Astrocyte of the cerebellum (primary cell): ENCODE results near the gene ECM1.

Source experiments
- DNase-seq: peaks from one replicate; pipeline ENCODE4 v3.0.0-alpha.2; 2011; ENCODE audit warnings: low read depth
- H3K4me3 ChIP-seq: 2 replicates; pipeline ENCODE4 v1.5.1; 2011; ENCODE audit warnings: mild to moderate bottlenecking, low read depth, low read length, moderate library complexity
- in situ Hi-C: cut with HindIII; loops from 2 replicates; pipeline ENCODE4 v1.10.0; 2017; ENCODE audit warnings: low sequenced_read_pairs
- TF ChIP-seq, protein P1 (sequence below): IDR thresholded peaks from 2 replicates; pipeline ENCODE4 v1.5.1; 2012; ENCODE audit warnings: low read length, low read depth, moderate library complexity, mild to moderate bottlenecking; ENCODE audit errors: missing control alignments

Gene ECM1

DNA sequence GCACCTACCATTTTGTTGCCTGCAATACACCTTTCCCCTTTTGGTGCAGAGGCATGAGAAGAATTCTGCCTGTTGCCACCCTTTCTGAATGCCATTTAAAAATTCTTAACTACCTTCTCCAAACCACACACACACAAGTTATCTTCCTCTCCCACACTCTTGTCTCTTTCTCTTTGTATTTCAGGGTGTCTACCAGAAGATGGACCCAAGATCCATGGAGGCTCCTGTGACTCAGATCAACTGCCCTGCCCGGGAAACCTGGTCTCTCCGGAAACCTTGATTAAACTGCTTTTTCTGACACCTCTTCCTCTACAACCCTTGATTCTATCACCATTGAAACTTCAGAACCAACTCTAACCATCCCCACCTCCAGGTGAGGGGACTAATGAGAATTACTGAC, 23.0 kb upstream of the ECM1 start:
- TF ChIP-seq, protein P1, sequence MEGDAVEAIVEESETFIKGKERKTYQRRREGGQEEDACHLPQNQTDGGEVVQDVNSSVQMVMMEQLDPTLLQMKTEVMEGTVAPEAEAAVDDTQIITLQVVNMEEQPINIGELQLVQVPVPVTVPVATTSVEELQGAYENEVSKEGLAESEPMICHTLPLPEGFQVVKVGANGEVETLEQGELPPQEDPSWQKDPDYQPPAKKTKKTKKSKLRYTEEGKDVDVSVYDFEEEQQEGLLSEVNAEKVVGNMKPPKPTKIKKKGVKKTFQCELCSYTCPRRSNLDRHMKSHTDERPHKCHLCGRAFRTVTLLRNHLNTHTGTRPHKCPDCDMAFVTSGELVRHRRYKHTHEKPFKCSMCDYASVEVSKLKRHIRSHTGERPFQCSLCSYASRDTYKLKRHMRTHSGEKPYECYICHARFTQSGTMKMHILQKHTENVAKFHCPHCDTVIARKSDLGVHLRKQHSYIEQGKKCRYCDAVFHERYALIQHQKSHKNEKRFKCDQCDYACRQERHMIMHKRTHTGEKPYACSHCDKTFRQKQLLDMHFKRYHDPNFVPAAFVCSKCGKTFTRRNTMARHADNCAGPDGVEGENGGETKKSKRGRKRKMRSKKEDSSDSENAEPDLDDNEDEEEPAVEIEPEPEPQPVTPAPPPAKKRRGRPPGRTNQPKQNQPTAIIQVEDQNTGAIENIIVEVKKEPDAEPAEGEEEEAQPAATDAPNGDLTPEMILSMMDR: peak; percentile 23
- H3K4me3 ChIP-seq: no peak overlapping the region
- no peak for DNase-seq
- in situ Hi-C loops: no loop called here

DNA sequence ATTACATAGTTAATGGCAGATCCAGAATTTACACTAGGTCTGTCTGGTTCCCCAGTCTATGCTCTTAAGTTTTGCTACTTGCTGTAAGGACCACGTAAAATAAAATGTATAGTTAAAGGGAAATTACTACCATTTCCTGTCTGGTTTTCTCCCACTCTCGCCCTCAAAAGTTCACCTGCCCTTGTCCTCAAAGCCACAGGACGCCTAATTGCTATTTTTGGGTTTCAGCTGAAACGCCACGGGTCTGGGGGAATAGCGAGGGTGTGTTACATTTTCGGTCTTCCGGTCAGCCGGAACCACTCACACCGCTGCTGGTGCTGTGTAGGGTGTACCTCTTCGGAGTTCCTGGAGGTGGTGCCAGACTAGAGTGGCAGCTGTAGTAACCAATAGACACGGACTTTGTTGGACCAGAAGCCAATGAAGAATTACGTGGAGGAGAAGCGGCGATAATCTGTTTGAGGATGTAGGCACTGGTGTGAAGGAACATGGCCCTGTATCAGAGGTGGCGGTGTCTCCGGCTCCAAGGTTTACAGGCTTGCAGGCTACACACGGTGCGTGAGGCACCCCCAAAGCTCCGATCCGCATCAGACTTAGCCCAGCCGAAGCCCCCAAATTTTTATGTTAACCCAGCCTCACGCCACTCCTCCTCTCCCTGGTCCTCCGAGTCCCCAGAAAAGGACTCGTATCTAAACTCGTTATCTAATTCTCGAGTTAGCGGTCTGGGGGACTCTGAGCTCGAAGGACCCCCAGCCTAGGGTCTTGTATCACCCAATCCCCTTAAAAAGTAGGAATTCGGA, 20.7 kb upstream of the ECM1 start, which contains the start of gene TARS2:
TARS2 (plus strand) TSS at position 454 of the 797 bp plus-strand sequence; CDS start at position 486, 32 bp downstream.
- peak within 1 kb of the TSS; percentile 67 for H3K4me3 ChIP-seq
- peak; percentile 97 for DNase-seq
- TF ChIP-seq, protein P1: no peak
- in situ Hi-C loops: no loop called here

DNA sequence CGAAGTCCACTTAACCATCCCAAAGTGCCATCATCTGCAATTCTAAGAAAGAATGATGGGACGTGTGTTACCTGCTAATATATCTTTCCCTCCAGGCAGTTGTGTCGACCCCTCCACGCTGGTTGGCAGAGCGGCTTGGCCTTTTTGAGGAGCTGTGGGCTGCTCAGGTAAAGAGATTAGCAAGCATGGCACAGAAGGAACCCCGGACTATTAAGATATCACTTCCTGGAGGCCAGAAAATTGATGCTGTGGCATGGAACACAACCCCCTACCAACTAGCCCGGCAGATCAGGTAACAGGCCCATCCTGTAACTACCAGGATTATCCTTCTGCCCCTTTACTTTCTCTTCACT, 20.2 kb upstream of the ECM1 start:
- in situ Hi-C loops: no loop called here
- no peak for DNase-seq
- TF ChIP-seq, protein P1: no peak
- peak overlapping the region; percentile 67 for H3K4me3 ChIP-seq

DNA sequence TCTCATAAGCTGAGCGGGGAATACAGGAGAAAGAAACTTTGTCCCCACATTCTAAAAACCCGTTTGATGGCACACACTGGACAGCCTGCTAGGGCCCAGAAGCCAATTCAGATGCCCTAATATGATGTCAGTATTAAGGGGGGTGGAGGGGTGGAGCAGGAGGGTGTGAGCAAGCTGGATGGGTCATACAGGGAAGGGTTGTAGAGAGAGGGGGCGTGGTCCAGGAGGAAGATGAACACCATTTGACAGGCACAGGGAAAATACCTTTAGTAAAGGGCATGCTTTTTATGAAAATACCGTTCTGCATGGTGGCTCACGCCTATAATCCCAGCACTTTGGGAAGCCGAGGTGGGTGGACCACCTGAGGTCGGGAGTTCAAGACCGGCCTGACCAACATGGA, 14.7 kb upstream of the ECM1 start:
- TF ChIP-seq, protein P1: no peak
- no peak overlapping the region for H3K4me3 ChIP-seq
- in situ Hi-C loops: no loop called here
- no peak for DNase-seq

DNA sequence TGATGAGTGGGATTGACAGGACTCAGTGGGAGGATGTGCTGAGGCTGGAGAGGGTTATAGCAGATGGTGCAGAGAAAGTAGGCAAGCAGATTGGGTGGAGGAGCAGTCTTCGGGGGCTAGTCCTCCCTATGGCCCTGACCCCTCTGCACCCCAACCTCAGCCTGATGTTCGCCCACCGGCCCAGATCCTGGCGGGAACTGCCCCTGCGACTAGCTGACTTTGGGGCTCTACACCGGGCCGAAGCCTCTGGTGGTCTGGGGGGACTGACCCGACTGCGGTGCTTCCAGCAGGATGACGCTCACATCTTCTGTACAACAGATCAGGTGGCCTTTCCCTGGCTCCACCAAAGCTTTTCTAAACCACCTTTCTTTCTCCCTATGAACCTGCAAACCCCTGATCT, 9.6 kb upstream of the ECM1 start:
- no peak for DNase-seq
- H3K4me3 ChIP-seq: no peak overlapping the region
- in situ Hi-C loops: no loop called here
- TF ChIP-seq, protein P1: no peak

DNA sequence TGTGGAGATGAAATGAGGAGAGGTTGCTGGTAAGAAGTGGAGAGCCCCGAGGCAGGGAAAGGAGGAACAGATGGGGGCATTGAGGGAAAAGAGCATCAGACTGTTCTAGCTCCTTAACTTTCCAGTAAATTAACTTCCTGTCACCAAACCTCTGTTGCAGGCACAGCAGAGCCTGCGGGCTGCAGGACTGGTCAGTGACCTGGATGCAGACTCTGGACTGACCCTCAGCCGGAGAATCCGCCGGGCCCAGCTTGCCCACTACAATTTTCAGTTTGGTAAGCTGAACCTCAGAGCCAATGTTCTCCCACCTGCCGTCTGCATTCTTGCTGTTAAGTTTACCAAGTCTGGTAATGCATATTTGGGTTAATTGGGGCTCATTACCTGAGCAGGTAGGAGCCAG, 2.5 kb upstream of the ECM1 start:
- in situ Hi-C loops: no loop called here
- H3K4me3 ChIP-seq: no peak overlapping the region
- TF ChIP-seq, protein P1: no peak
- DNase-seq: no peak
